NCI-H460 (cell line): Measurements from ENCODE around the gene TRAPPC1. TPM values are rescaled to one million over a fixed set of nuclear protein-coding genes. Genes with fewer than 3 reads are reported as not detected.

Experiments
- DNase-seq: peaks from one replicate; pipeline ENCODE4 v3.0.0-alpha.2; 2016; ENCODE audit warnings: low read depth; ENCODE audit errors: extremely low read depth
- total RNA-seq: library from RNA; depleted of rRNA; stranded (reverse); fragments of >200 nt; shearing (Covaris generic); gene quantifications from 2 replicates; pipeline ENCODE4 v1.2.3, GENCODE V29; 2014

The TRAPPC1 gene
- total RNA-seq, 1 experiment from 2014 or later = 21.4 TPM

DNA sequence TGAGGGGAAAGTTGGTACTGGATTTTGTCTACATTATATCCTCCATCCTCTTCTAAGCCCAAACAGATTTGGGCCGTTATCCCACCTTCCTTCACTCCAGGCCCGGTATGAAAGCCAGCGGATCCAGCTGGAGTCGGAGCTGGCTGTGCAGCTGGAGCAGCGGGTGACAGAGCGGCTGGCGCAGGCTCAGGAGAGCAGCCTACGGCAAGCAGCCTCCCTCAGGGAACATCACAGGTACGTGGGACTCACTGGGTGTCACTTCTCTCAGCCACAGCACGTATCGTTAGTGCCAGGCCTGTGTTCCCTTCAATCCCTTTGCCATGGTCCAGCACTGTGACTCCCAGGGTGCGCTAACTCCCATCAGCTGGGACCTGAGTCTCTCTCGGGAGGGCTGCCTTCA lies 11.5 kb upstream of the TRAPPC1 start:
- DNase-seq = no peak

- no peak for DNase-seq
Observed at GRCh38 chr17:7940743-7941142, 9.0 kb upstream of the TRAPPC1 start.

DNA sequence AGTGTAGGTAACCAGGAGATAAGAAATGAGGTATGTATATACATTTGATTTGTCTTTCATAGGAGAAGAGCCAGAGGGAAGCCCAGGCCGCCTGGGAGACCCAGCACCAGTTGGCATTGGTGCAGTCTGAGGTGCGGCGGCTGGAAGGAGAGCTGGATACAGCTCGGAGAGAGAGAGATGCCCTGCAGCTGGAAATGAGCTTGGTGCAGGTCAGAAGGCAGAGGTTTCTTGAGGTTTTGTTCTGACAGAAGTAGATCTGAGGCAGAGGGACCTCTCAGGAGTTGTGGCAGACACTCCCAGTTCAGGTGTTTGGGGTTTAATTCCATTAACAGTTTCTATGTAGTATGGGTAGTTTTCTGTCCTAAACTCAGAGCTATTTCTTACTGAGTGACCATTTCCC lies 8.3 kb upstream of the TRAPPC1 start:
- no peak for DNase-seq

- no peak for DNase-seq
Observed at GRCh38 chr17:7935859-7936258, 4.1 kb upstream of the TRAPPC1 start.

- no peak for DNase-seq
Observed at GRCh38 chr17:7932949-7933348, 1.2 kb upstream of the TRAPPC1 start.

DNA sequence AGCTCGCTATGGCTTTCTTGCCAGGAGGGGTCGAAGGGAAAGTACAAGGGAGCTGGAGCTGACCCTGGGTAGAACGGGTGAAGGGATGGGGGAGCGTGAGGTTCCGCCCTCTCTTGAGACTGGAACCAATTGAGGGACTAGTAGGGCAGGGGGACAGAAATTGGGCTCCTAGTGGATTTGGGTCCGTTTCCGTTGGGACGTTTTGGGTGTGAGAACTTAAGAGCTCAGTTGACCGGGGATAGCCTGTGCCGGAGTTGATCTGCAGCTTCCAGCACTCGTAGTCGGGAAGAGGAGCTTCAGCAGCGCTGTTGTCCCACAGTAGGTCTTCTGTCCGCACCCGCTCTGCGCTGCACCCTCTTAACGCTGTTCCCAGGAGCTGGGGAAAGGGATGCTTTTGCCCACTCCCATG lies 741 bp upstream of the TRAPPC1 start:
- no peak for DNase-seq

DNA sequence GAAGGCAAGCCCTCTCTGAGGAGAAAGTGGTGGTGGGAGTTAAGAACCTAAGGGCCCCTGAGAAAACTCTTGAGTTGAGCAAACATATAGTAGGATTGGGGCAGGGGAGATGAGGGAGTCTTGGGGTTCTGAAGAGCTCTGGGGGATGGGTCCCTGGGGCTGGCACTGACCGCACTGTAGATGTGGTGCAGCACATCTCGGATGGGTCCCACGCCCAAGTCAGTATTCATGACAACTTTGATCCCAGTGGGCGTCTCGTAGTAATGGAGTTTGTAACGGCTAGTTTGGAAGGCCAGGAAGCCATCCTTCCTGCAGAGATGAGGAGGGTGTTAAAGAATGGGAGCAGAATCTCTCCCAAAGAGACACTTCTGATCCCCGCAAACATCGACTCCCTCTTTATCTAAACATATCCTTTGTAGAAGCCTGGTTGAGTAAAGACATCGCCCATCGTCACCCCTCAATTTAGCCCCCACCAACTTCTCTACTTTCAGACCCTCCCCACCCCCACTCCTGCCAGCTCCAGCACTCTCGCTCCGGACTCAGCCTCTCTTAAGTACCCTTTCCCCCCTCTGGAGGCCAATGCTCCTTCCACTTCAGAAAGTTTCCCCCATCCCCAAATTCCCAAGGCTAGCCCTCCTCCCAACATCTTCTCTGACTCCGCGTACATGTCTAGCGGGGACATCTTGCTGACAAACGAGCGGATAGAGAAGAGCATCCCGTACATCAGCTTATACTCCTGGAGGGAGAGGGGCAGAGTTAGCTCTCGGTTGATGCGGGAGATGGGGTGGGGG lies 710 bp downstream of the TRAPPC1 start:
- no peak for DNase-seq

GRCh38 chr17:7929158-7930023 lies 2.4 kb downstream of the TRAPPC1 start, which contains the start of gene KCNAB3:
Gene KCNAB3 (minus strand): TSS chr17:7929856. CDS start chr17:7929435, 421 bp downstream.
- no peak for DNase-seq

DNA sequence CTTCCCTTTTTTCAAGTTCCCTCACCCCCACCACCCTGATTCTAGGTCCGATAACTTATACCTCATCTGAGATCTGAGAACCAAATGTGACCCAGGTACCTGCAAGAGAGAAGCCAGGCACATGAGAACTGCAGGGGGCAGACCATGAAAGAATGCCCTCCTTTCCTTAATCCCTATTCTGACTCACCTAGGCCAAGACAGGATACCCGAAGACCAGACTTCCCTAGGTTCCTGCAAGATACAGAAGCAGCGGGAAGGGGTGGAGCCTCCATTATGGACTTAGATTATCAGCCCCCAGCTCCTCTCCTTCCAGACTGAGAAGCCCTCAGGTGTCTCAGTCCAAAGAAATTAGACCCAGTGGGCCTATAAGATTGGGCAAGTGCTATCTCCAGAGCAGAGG lies 4.2 kb downstream of the TRAPPC1 start:
- DNase-seq = no peak

GRCh38 chr17:7922845-7923628 lies 8.7 kb downstream of the TRAPPC1 start:
- DNase-seq = peak; percentile 33

- DNase-seq = no peak
Observed at GRCh38 chr17:7922269-7922844, 9.4 kb downstream of the TRAPPC1 start.

GRCh38 chr17:7916808-7917207 lies 14.9 kb downstream of the TRAPPC1 start:
- no peak for DNase-seq

DNA sequence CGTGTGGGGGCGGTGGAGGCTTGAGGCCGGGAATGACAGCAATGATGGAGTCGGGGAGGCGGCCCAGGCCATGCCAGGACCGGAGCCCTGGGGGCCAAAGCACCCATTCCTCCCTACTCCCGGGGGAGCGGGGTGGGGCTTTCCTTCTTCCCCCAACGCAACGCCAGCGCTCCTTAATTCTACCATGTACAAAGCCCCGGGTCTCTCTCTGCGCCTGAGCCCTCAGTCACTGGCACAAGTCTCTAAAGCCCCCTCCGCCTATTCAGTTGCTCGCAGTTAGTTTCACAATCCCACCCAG lies 15.4 kb downstream of the TRAPPC1 start:
- DNase-seq = no peak

DNA sequence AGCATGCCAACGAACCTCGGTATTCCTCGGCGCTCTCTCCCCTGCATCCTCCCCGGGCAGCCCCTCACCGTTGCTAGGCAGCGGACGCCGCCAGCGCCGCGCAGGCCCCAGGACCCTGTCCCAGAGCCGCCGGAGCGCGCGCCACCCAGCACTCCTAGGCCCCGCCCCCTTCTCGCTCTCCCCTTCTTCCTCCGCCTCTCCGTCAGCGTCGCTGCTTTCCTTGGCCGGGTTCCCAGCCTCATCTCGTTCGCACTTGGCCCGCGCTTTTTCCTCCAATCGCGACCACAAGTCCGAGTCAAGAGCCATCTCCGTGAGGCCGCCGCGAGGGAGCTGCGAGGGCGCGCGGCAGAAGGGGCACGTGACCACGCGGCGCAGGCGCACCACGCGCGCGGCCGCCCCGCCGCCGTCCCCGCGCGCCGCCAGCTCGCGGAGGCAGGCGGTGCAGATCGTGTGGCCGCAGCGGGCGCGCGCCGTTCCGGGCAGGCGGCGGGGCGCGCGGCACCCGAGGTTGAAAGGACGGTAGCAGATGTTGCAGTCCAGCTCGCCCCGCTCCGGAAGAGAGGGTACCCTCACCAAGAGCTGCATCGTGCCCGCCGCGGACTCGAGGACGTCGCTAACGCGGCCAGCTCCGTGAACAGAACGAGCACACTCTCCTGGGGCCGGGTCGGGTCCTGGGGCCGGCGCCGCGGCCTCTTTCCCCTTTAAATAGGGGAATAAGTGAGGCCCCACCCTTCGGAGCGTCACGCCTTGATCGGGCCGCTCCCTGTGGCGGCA lies 15.9 kb downstream of the TRAPPC1 start, which contains the start of gene RNF227:
RNF227 (minus strand) TSS at position 679 of the 774 bp plus-strand sequence; CDS start at position 585, 94 bp downstream.
- peak; percentile 95 for DNase-seq

DNA sequence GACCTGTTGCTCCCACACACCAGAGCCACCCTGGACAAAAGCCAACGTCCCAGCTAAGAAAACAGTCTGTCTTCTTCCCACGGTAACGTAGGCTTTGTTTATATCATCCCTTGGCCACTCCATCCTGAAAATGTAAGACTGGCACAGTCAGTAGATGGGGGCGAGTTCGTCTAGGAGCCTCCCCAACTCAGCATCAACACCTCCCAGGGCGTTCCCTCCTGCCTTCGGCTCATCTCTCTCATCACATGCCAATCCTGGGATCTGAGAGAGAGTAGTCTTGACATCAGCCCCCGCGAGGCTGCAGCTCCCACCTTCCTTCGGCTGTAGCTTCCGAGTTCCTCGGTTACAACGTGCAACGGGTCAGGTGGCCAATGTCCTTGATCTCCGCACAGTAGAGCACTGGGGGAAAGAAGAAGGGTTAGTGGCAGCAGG lies 16.6 kb downstream of the TRAPPC1 start:
- no peak for DNase-seq

GRCh38 chr17:7912927-7913524 lies 18.7 kb downstream of the TRAPPC1 start:
- peak; percentile 81 for DNase-seq

DNA sequence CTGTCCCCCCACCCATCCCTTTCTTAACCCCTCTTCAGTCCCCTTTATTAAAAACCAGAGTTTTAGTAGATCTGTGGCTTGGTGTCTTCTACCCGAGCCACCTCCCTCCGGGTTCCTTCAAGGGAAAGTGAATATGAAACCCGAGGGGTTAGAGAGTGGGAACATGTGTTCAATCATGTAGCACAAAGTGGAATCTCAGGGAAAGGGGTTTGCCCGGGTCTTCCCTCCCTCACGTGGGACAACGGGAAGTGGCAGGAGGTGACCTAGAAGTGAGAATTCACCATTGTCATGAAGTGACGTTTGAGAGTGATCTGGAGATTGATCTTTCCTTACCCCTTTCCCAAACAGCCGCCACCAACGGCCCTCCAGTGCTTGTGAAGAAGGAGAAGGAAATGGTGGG lies 20.6 kb downstream of the TRAPPC1 start:
- no peak for DNase-seq

- DNase-seq = no peak
Observed at GRCh38 chr17:7910711-7911110, 21.0 kb downstream of the TRAPPC1 start.

DNA sequence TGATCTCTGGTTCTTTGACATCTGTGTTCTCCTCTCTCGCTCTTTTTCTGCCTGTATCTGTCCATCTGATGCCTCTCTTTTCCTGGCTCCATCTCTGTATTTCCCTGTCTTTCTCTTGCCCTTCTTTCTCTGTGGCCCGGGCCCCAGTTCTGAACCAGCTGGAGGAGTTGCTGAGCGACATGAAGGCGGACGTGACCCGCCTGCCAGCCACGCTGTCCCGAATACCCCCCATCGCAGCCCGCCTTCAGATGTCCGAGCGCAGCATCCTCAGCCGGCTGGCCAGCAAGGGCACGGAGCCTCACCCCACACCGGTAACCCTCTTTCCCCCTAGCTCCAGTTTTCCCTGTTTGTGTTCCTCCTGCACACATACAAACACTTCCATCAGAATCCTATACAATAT lies 21.5 kb downstream of the TRAPPC1 start:
- DNase-seq = no peak
